Fibroblast of skin of left biceps (primary cell): Measurements from ENCODE around the gene CFAP54.

Experiments used
- DNase-seq, 2 experiments: peaks; one replicate each; pipeline ENCODE4 v3.0.0-alpha.2; 2013; ENCODE audit warnings: low read depth in 2 of 2

The CFAP54 gene

GRCh38 chr12:96743606-96744005, 254.2 kb downstream of the CFAP54 start:
- DNase-seq = peak in 1 of 2 experiments; percentile 3

- DNase-seq = no peak
Observed at GRCh38 chr12:96749999-96750398, 260.6 kb downstream of the CFAP54 start.

GRCh38 chr12:96751626-96752025, 262.2 kb downstream of the CFAP54 start:
- no peak for DNase-seq

GRCh38 chr12:96752211-96752610, 262.8 kb downstream of the CFAP54 start:
- DNase-seq = no peak

GRCh38 chr12:96766232-96766631, 276.9 kb downstream of the CFAP54 start:
- no peak for DNase-seq

GRCh38 chr12:96769400-96769799, 280.0 kb downstream of the CFAP54 start:
- DNase-seq = no peak

GRCh38 chr12:96770219-96771102, 281.1 kb downstream of the CFAP54 start:
- no peak for DNase-seq

- no peak for DNase-seq
Observed at GRCh38 chr12:96773031-96773430, 283.7 kb downstream of the CFAP54 start.

GRCh38 chr12:96774496-96775256, 285.3 kb downstream of the CFAP54 start:
- DNase-seq = no peak

- DNase-seq = no peak
Observed at GRCh38 chr12:96776908-96777307, 287.5 kb downstream of the CFAP54 start.

- DNase-seq = no peak
Observed at GRCh38 chr12:96780330-96780729, 291.0 kb downstream of the CFAP54 start.

GRCh38 chr12:96786791-96787190, 297.4 kb downstream of the CFAP54 start:
- DNase-seq = no peak

GRCh38 chr12:96803969-96804368, 314.6 kb downstream of the CFAP54 start:
- DNase-seq = no peak

- no peak for DNase-seq
Observed at GRCh38 chr12:96806272-96806671, 316.9 kb downstream of the CFAP54 start.

- no peak for DNase-seq
Observed at GRCh38 chr12:96807741-96808140, 318.4 kb downstream of the CFAP54 start.

GRCh38 chr12:96808587-96808986, 319.2 kb downstream of the CFAP54 start:
- no peak for DNase-seq

GRCh38 chr12:96809522-96809921, 320.1 kb downstream of the CFAP54 start:
- no peak for DNase-seq

- DNase-seq = no peak
Observed at GRCh38 chr12:96810057-96810456, 320.7 kb downstream of the CFAP54 start.

GRCh38 chr12:96810477-96810876, 321.1 kb downstream of the CFAP54 start:
- DNase-seq = no peak

GRCh38 chr12:96811083-96811482, 321.7 kb downstream of the CFAP54 start:
- peak; percentile 47 to 65 for DNase-seq

- no peak for DNase-seq
Observed at GRCh38 chr12:96812153-96812552, 322.8 kb downstream of the CFAP54 start.

GRCh38 chr12:96814200-96814599, 324.8 kb downstream of the CFAP54 start:
- no peak for DNase-seq

GRCh38 chr12:96821592-96821991, 332.2 kb downstream of the CFAP54 start:
- no peak for DNase-seq
